Measurements from ENCODE around the gene SERTM1.

DNA sequence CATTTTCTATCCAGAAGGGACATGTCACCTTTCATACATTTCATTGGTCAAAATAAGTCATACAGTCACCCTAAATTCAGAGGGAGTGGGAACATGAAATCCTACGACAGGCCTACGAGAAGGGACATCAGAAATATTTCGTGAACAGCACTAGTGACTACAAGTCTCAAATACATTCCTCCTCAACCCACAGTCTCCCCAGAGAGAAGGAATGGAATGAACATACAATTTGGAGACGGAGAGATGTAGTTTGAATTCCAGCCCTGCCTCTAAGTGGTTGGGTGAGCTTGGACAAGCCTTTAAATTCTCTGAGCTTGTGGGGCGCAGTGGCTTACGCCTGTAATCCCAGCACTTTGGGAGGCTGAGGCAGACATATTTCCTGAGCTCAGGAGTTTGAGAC is 9.9 kb downstream of the SERTM1 start:
- TF ChIP-seq ISL1 (CRISPR knock-in tag; IDR thresholded peaks at IDR 0.05) = no peak
- TF ChIP-seq GLIS3 (CRISPR knock-in tag; IDR thresholded peaks at IDR 0.05) = no peak

All from SK-N-SH treated with all-trans-retinoic acid at 6 μM for 48 hours (cell line).